ENCODE results near the gene AFF3. TPM values are rescaled to one million over a fixed set of nuclear protein-coding genes. Genes with fewer than 3 reads are reported as not detected.

Gene AFF3
- total and polyA plus RNA-seq, 2 of the 8 experiments (the other 6 are each of a cell fraction or from before 2014, with no cell fraction given) = 0.27 to 3.0 TPM

DNA sequence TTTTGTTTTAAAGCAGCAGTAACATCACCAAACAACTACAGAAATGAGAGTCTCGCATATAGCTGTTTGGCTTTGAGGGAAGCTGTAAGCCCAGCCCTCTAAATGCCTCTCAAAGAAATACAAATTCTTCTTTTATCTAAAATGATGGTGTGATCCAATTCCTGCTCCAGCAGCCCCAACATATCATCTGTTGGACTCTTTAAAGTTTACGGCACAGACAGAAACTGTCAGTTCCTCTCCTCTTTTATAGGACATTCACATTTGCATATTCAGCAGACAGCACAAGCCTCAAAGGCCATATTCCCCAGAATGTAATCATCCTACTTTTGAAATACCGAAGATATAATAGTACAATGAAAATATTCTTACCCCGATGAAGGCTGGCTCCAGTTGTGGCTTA is 435.7 kb downstream of the AFF3 start:
- H3K4me3 ChIP-seq (ENCODE audit: extremely low read depth in 1 of 4, insufficient read depth in 2 of 4, low read depth in 3 of 4, low read length in 4 of 4) = no peak overlapping the region
- H4K5ac ChIP-seq (ENCODE audit: insufficient read length, low read depth, low read length) = no peak overlapping the region
- peaks cover 0 to 5% (median 0%) of the 10 kb centered on the region in 4 experiments; a peak in 2 of 7 replicates for H3K4me1 ChIP-seq (replicated peaks in 1 of 4; ENCODE audit: control insufficient read depth in 3 of 4, insufficient read depth in 4 of 4, low read length in 3 of 4)
- H3K9ac ChIP-seq (replicated peaks in 1 of 4; ENCODE audit: extremely low read depth in 1 of 4, low read depth in 3 of 4, low read length in 3 of 4) = no peak overlapping the region; a peak in 1 of 7 replicates
- no peak overlapping the region for H3K4ac ChIP-seq (replicated peaks; ENCODE audit: insufficient read length, low read depth, low read length)
- CTCF ChIA-PET (ENCODE audit: partially characterized antibody) = no interaction called here
- H3K36me3 ChIP-seq (ENCODE audit: control insufficient read depth in 2 of 4, insufficient read depth in 4 of 4, low read length in 3 of 4) = no peaks in the 10 kb centered on the region
- no peak overlapping the region for H3K23ac ChIP-seq (ENCODE audit: insufficient read length)
- 83% methylated on average over 4 of the region's 4 CpGs; no CpG with 5 or more reads in 1 of the 2 experiments for WGBS, 2 experiments (ENCODE audit: extremely low coverage in 1 of 2, insufficient coverage in 1 of 2, insufficient read length in 1 of 2, insufficient replicate concordance in 2 of 2, low coverage in 1 of 2, low lambda C conversion rate in 2 of 2, missing lambda C conversion rate in 1 of 2)
- no peak overlapping the region for H4K91ac ChIP-seq (replicated peaks; ENCODE audit: insufficient read length, low read length)
- no peaks in the 10 kb centered on the region for H3K9me3 ChIP-seq (ENCODE audit: insufficient read depth in 2 of 2, low read depth in 1 of 2, low read length in 1 of 2)
- FAIRE-seq (no peak), DNase-seq (ENCODE audit: low read depth in 1 of 2, low spot score in 2 of 2) (peak in 1 of 2 experiments; percentile 20)
- no peak overlapping the region for H2AFZ ChIP-seq (ENCODE audit: low read length)
- no peaks in the 10 kb centered on the region for H3K79me1 ChIP-seq (ENCODE audit: low read depth, low read length)
- no peak overlapping the region for H3K4me2 ChIP-seq (ENCODE audit: insufficient read depth in 1 of 2, low read depth in 2 of 2, low read length in 2 of 2)
- H3K27ac ChIP-seq (ENCODE audit: low read depth, low read length) = no peak overlapping the region
- H2AK5ac ChIP-seq (ENCODE audit: low read depth, low read length) = no peak overlapping the region
- H3K18ac ChIP-seq (ENCODE audit: extremely low read depth, low read length) = no peak overlapping the region
- POLR2A ChIA-PET (ENCODE audit: partially characterized antibody) = no interaction called here
- H4K20me1 ChIP-seq (replicated peaks in 1 of 2; ENCODE audit: control insufficient read depth in 1 of 2, insufficient read depth in 2 of 2, low read length in 2 of 2) = no peaks in the 10 kb centered on the region
- H3K23me2 ChIP-seq (ENCODE audit: low read depth, low read length) = no peaks in the 10 kb centered on the region
- H2BK5ac ChIP-seq (ENCODE audit: low read depth, low read length) = no peak overlapping the region
- H3K56ac ChIP-seq (replicated peaks; ENCODE audit: insufficient read length, low read depth, low read length) = no peak overlapping the region
- no peak overlapping the region for H2BK15ac ChIP-seq (ENCODE audit: low read length)
- H3K79me2 ChIP-seq (ENCODE audit: control insufficient read depth in 1 of 2, insufficient read depth in 2 of 2, low read length in 2 of 2) = no peaks in the 10 kb centered on the region
- no peak overlapping the region for H3K14ac ChIP-seq (ENCODE audit: insufficient read length)
- no peak overlapping the region for H4K8ac ChIP-seq (ENCODE audit: extremely low read depth, insufficient read depth, low read length)
- no peak overlapping the region for H2BK20ac ChIP-seq (ENCODE audit: low read length)
- no peak overlapping the region for H2BK120ac ChIP-seq (replicated peaks; ENCODE audit: low read depth, low read length)
- H3K27me3 ChIP-seq (replicated peaks in 1 of 4; ENCODE audit: control insufficient read depth in 3 of 4, extremely low read depth in 1 of 4, insufficient read depth in 3 of 4, low read length in 3 of 4) = no peaks in the 10 kb centered on the region
- no peak overlapping the region for H2BK12ac ChIP-seq (ENCODE audit: low read depth, low read length)
